Measurements from ENCODE around the gene KIF26B.

Gene KIF26B

DNA sequence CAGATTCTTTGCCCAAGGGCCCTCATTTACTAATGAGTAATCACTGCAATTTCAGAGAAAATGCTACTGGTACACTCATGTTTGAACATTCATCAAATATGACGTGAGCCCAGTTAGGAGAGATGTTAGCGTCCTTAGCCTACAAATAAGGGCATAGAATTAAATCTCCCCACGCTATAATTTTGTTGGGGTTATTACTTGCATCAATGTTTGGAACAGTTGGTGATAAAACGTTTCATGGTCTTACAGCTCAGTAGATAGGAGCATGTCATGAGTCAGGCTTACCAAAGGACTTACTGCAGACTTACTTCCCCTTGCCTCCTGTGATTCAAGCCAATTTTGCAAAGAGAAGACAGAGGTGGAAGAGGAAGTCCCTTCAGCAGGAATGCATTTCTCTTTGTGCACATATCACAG lies 304.0 kb downstream of the KIF26B start:
- Histone ChIP-seq H3K23ac (ENCODE audit: low read length) (no peak overlapping the region), H2BK15ac (replicated peaks; ENCODE audit: low read depth) (no peak overlapping the region), H3K9ac (ENCODE audit: low read length) (no peak overlapping the region), H4K5ac (ENCODE audit: low read length) (no peak overlapping the region), H3K56ac (ENCODE audit: low read length) (no peak overlapping the region), H3K36me3 (ENCODE audit: control insufficient read depth, insufficient read depth, low read length) (no peaks in the 10 kb centered on the region), H3K4me3 (ENCODE audit: low read length) (no peak overlapping the region), H3K4me1 (ENCODE audit: control insufficient read depth, low read depth, low read length) (no peaks in the 10 kb centered on the region), H2BK120ac (ENCODE audit: low read depth, low read length) (no peak overlapping the region), H4K8ac (ENCODE audit: low read depth, low read length) (no peak overlapping the region), H3K27ac (ENCODE audit: low read depth, low read length) (no peak overlapping the region), H2AK5ac (ENCODE audit: low read length) (no peak overlapping the region), H2BK5ac (ENCODE audit: low read length) (no peak overlapping the region), H3K4me2 (ENCODE audit: low read length) (no peak overlapping the region), H3K79me2 (ENCODE audit: control insufficient read depth, insufficient read depth, low read length) (no peaks in the 10 kb centered on the region), H3K79me1 (ENCODE audit: low read length) (no peaks in the 10 kb centered on the region), H3K27me3 (ENCODE audit: insufficient read depth, low read length, poor library complexity) (no peaks in the 10 kb centered on the region), H3K18ac (ENCODE audit: low read length) (no peak overlapping the region), H3K4ac (ENCODE audit: low read depth, low read length) (no peak overlapping the region)
- DNase-seq: no peak
- no CpG with 5 or more reads among the region's 4 CpGs for WGBS (ENCODE audit: extremely low coverage, insufficient coverage, low lambda C conversion rate)

DNA sequence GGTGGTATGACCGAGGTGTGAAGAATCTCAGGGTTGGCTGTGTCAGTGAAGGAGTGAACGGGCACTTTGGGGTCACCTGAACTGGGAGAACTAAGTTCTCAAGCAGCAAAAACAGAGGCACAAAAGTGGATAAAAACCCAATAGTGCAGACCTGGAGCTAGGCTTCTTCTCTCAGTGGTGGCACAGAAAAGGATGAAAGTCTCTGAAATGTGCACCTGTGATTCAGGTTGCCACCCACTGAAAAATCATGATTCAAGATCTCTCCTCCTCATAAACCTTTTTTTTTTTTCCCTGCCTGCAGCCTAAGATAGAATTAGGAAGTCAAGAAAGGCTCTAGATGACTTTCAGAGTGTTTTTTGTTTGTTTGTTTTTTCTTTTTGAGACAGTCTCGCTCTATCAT lies 304.8 kb downstream of the KIF26B start:
- Histone ChIP-seq H3K79me2 (ENCODE audit: control insufficient read depth, insufficient read depth, low read length) (no peaks in the 10 kb centered on the region), H2BK5ac (ENCODE audit: low read length) (no peak overlapping the region), H3K4me3 (ENCODE audit: low read length) (no peak overlapping the region), H3K23ac (ENCODE audit: low read length) (no peak overlapping the region), H3K4me2 (ENCODE audit: low read length) (no peak overlapping the region), H3K56ac (ENCODE audit: low read length) (no peak overlapping the region), H4K5ac (ENCODE audit: low read length) (no peak overlapping the region), H3K4ac (ENCODE audit: low read depth, low read length) (no peak overlapping the region), H3K79me1 (ENCODE audit: low read length) (no peaks in the 10 kb centered on the region), H3K9ac (ENCODE audit: low read length) (no peak overlapping the region), H3K36me3 (ENCODE audit: control insufficient read depth, insufficient read depth, low read length) (no peaks in the 10 kb centered on the region), H2BK15ac (replicated peaks; ENCODE audit: low read depth) (no peak overlapping the region), H3K27ac (ENCODE audit: low read depth, low read length) (no peak overlapping the region), H3K27me3 (ENCODE audit: insufficient read depth, low read length, poor library complexity) (no peaks in the 10 kb centered on the region), H2AK5ac (ENCODE audit: low read length) (no peak overlapping the region), H2BK120ac (ENCODE audit: low read depth, low read length) (no peak overlapping the region), H3K18ac (ENCODE audit: low read length) (no peak overlapping the region), H4K8ac (ENCODE audit: low read depth, low read length) (no peak overlapping the region), H3K4me1 (ENCODE audit: control insufficient read depth, low read depth, low read length) (no peaks in the 10 kb centered on the region)
- no CpG with 5 or more reads among the region's 3 CpGs for WGBS (ENCODE audit: extremely low coverage, insufficient coverage, low lambda C conversion rate)
- DNase-seq: no peak

DNA sequence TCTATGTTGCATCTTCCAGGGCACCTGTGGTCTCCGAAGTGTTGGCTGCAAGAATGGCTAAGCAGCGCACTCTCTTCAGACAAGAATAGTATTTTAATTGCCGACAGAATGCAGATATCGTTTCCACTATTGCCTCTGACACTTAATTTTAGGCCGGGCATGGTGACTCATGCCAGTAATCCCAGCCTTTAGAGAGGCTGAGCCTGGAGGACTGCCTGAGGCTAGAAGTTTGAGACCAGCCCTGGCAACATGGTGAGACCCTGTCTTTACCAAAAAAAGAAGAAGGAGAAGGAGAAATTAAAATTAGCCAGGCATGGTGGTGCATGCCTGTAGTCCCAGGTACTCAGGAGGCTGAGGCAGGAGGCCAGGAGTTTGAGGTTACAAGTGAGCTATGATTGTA lies 306.9 kb downstream of the KIF26B start:
- H3K4me3 ChIP-seq (ENCODE audit: low read length): no peak overlapping the region
- H3K23ac ChIP-seq (ENCODE audit: low read length): no peak overlapping the region
- no peak overlapping the region for H4K8ac ChIP-seq (ENCODE audit: low read depth, low read length)
- H3K18ac ChIP-seq (ENCODE audit: low read length): no peak overlapping the region
- no CpG with 5 or more reads among the region's 5 CpGs for WGBS (ENCODE audit: extremely low coverage, insufficient coverage, low lambda C conversion rate)
- H3K56ac ChIP-seq (ENCODE audit: low read length): no peak overlapping the region
- H2BK15ac ChIP-seq (replicated peaks; ENCODE audit: low read depth): no peak overlapping the region
- H2AK5ac ChIP-seq (ENCODE audit: low read length): no peak overlapping the region
- no peak for DNase-seq
- H3K79me2 ChIP-seq (ENCODE audit: control insufficient read depth, insufficient read depth, low read length): no peaks in the 10 kb centered on the region
- no peak overlapping the region for H3K27ac ChIP-seq (ENCODE audit: low read depth, low read length)
- no peak overlapping the region for H3K4me2 ChIP-seq (ENCODE audit: low read length)
- no peak overlapping the region for H3K9ac ChIP-seq (ENCODE audit: low read length)
- H3K36me3 ChIP-seq (ENCODE audit: control insufficient read depth, insufficient read depth, low read length): no peaks in the 10 kb centered on the region
- no peak overlapping the region for H4K5ac ChIP-seq (ENCODE audit: low read length)
- no peaks in the 10 kb centered on the region for H3K27me3 ChIP-seq (ENCODE audit: insufficient read depth, low read length, poor library complexity)
- H3K4ac ChIP-seq (ENCODE audit: low read depth, low read length): no peak overlapping the region
- H2BK5ac ChIP-seq (ENCODE audit: low read length): no peak overlapping the region
- no peaks in the 10 kb centered on the region for H3K79me1 ChIP-seq (ENCODE audit: low read length)
- no peak overlapping the region for H2BK120ac ChIP-seq (ENCODE audit: low read depth, low read length)
- H3K4me1 ChIP-seq (ENCODE audit: control insufficient read depth, low read depth, low read length): no peaks in the 10 kb centered on the region

DNA sequence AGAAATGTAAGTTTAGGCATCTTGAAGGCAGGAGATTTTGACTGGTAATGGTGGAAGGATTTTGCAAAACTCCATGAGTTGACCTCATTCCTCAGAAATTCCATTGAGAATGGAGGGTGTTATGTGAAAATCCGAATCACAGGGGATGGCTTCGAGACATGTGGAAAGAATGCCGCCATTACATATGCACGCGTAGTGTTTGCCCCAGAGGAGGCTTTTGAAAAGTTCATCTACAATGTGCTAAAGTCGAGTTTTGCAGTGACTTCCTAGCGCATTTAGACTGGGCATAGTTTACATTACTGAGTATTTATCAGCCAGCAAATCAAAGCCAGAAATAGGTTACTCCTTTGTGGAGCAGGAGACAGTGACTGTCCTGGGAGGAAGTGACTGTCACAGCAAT lies 307.4 kb downstream of the KIF26B start:
- Histone ChIP-seq H3K4ac (ENCODE audit: low read depth, low read length) (no peak overlapping the region), H2BK5ac (ENCODE audit: low read length) (no peak overlapping the region), H2AK5ac (ENCODE audit: low read length) (no peak overlapping the region), H3K79me2 (ENCODE audit: control insufficient read depth, insufficient read depth, low read length) (no peaks in the 10 kb centered on the region), H3K36me3 (ENCODE audit: control insufficient read depth, insufficient read depth, low read length) (no peaks in the 10 kb centered on the region), H3K18ac (ENCODE audit: low read length) (no peak overlapping the region), H2BK120ac (ENCODE audit: low read depth, low read length) (no peak overlapping the region), H4K8ac (ENCODE audit: low read depth, low read length) (no peak overlapping the region), H3K4me3 (ENCODE audit: low read length) (no peak overlapping the region), H2BK15ac (replicated peaks; ENCODE audit: low read depth) (no peak overlapping the region), H3K56ac (ENCODE audit: low read length) (no peak overlapping the region), H3K27ac (ENCODE audit: low read depth, low read length) (no peak overlapping the region), H3K9ac (ENCODE audit: low read length) (no peak overlapping the region), H3K4me2 (ENCODE audit: low read length) (no peak overlapping the region), H3K23ac (ENCODE audit: low read length) (no peak overlapping the region), H3K27me3 (ENCODE audit: insufficient read depth, low read length, poor library complexity) (no peaks in the 10 kb centered on the region), H4K5ac (ENCODE audit: low read length) (no peak overlapping the region), H3K4me1 (ENCODE audit: control insufficient read depth, low read depth, low read length) (no peaks in the 10 kb centered on the region), H3K79me1 (ENCODE audit: low read length) (no peaks in the 10 kb centered on the region)
- no CpG with 5 or more reads among the region's 7 CpGs for WGBS (ENCODE audit: extremely low coverage, insufficient coverage, low lambda C conversion rate)
- peak; percentile 72 for DNase-seq

DNA sequence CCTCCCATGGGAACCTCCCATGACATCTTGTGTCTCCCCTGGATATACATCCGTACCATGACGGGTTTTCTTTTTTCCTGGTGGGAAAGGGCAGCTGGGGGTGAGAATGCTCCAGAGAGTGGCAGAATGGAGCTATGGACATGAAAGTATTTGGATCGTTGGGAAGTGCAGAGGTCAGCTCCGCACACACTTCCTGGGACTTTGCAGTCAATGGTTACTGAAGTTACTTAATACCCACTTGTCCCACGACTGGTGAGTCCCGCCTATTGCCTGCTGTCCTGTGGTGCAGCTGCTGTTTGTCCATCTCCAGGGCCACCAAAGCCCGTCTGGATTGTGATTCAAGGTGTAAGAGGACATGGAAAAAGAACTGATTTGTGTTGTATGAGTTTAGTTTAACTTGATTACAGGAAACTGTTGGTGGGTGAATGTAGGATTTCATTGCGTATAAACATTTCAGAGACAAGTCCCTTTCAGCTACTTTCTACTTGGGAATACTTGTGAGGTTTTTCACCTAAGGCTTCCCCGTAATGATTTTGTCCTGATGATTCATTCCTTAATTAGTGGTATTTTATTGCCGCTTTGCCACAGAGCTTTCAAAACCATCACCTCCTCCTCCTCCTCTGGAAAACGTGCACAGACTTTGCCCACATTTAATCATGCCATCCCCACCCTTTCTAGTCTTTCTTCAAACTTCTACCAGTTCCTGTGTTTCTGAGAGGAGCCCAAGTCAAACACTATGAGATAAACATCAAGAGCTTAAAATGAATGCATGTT lies 308.8 kb downstream of the KIF26B start:
- no peak overlapping the region for H3K4ac ChIP-seq (ENCODE audit: low read depth, low read length)
- H2BK15ac ChIP-seq (replicated peaks; ENCODE audit: low read depth): no peak overlapping the region
- H3K27me3 ChIP-seq (ENCODE audit: insufficient read depth, low read length, poor library complexity): no peaks in the 10 kb centered on the region

DNA sequence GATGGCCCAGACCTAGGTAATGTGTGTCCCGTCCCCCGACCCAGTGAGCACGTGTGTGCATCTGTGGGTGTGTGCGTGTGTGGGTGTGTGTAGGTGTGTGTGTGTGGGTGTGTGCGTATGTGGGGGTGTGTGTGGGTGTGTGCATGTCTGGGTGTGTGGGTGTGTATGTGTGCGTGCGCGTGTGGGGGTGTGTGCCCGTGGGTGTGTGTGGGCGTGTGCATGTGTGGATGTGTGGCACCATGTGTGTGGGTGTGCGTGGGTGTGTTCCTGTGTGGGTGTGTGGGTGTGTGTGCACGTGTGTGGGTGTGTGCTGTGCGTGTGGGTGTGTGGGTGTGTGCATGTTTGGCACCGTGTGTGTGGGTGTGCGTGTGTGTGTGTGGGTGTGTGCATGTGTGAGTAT lies 309.5 kb downstream of the KIF26B start:
- Histone ChIP-seq H4K8ac (ENCODE audit: low read depth, low read length) (no peak overlapping the region), H3K4me1 (ENCODE audit: control insufficient read depth, low read depth, low read length) (no peaks in the 10 kb centered on the region), H2BK120ac (ENCODE audit: low read depth, low read length) (no peak overlapping the region), H3K27me3 (ENCODE audit: insufficient read depth, low read length, poor library complexity) (no peaks in the 10 kb centered on the region), H4K5ac (ENCODE audit: low read length) (no peak overlapping the region), H3K36me3 (ENCODE audit: control insufficient read depth, insufficient read depth, low read length) (no peaks in the 10 kb centered on the region), H3K4ac (ENCODE audit: low read depth, low read length) (no peak overlapping the region), H3K56ac (ENCODE audit: low read length) (no peak overlapping the region), H3K23ac (ENCODE audit: low read length) (no peak overlapping the region), H3K79me2 (ENCODE audit: control insufficient read depth, insufficient read depth, low read length) (no peaks in the 10 kb centered on the region), H3K27ac (ENCODE audit: low read depth, low read length) (no peak overlapping the region), H2BK15ac (replicated peaks; ENCODE audit: low read depth) (no peak overlapping the region), H3K79me1 (ENCODE audit: low read length) (no peaks in the 10 kb centered on the region), H3K9ac (ENCODE audit: low read length) (no peak overlapping the region), H3K18ac (ENCODE audit: low read length) (no peak overlapping the region), H2BK5ac (ENCODE audit: low read length) (no peak overlapping the region), H2AK5ac (ENCODE audit: low read length) (no peak overlapping the region), H3K4me2 (ENCODE audit: low read length) (no peak overlapping the region), H3K4me3 (ENCODE audit: low read length) (no peak overlapping the region)
- WGBS (ENCODE audit: extremely low coverage, insufficient coverage, low lambda C conversion rate): no CpG with 5 or more reads among the region's 15 CpGs
- no peak for DNase-seq

More for the DNA sequence above, 308.8 kb downstream of the KIF26B start:
- H3K4me3 ChIP-seq (ENCODE audit: low read length): no peak overlapping the region
- H4K5ac ChIP-seq (ENCODE audit: low read length): no peak overlapping the region
- H2AK5ac ChIP-seq (ENCODE audit: low read length): no peak overlapping the region
- no peak overlapping the region for H4K8ac ChIP-seq (ENCODE audit: low read depth, low read length)
- H3K18ac ChIP-seq (ENCODE audit: low read length): no peak overlapping the region
- H3K4me2 ChIP-seq (ENCODE audit: low read length): no peak overlapping the region
- no peak overlapping the region for H2BK5ac ChIP-seq (ENCODE audit: low read length)
- H3K79me1 ChIP-seq (ENCODE audit: low read length): no peaks in the 10 kb centered on the region
- no CpG with 5 or more reads among the region's 11 CpGs for WGBS (ENCODE audit: extremely low coverage, insufficient coverage, low lambda C conversion rate)
- H3K79me2 ChIP-seq (ENCODE audit: control insufficient read depth, insufficient read depth, low read length): no peaks in the 10 kb centered on the region
- H3K27ac ChIP-seq (ENCODE audit: low read depth, low read length): no peak overlapping the region
- H2BK120ac ChIP-seq (ENCODE audit: low read depth, low read length): no peak overlapping the region
- H3K56ac ChIP-seq (ENCODE audit: low read length): no peak overlapping the region
- DNase-seq: no peak
- H3K4me1 ChIP-seq (ENCODE audit: control insufficient read depth, low read depth, low read length): no peaks in the 10 kb centered on the region
- H3K36me3 ChIP-seq (ENCODE audit: control insufficient read depth, insufficient read depth, low read length): no peaks in the 10 kb centered on the region
- no peak overlapping the region for H3K23ac ChIP-seq (ENCODE audit: low read length)
- H3K9ac ChIP-seq (ENCODE audit: low read length): no peak overlapping the region

Data from mesendoderm (in vitro differentiated cells).